H1 (cell line): ENCODE data around the gene TSHZ2. TPM values are rescaled to one million over a fixed set of nuclear protein-coding genes. Genes with fewer than 3 reads are reported as not detected.

Experiments used
- CEBPB ChIP-seq: IDR thresholded peaks from 2 replicates; pipeline ENCODE4 v1.6.1; 2012; ENCODE audit warnings: low read depth, low read length
- CREB1 ChIP-seq: IDR thresholded peaks from 2 replicates; pipeline ENCODE4 v1.6.1; 2012; ENCODE audit warnings: inconsistent platforms
- E2F6 ChIP-seq: IDR thresholded peaks from 2 replicates; pipeline ENCODE4 v1.6.1; 2012; ENCODE audit warnings: inconsistent platforms
- HDAC2 ChIP-seq, 2 experiments: fragments of 300-600 bp in 1 of 2; sonication (generic) in 1 of 2; IDR thresholded peaks; 2 replicates each; pipeline ENCODE4 v1.6.1; 2011 to 2012; ENCODE audit warnings: low read depth in 2 of 2, low read length in 2 of 2, mild to moderate bottlenecking in 2 of 2, moderate library complexity in 2 of 2, borderline replicate concordance in 1 of 2, inconsistent platforms in 1 of 2
- NANOG ChIP-seq: IDR thresholded peaks from 2 replicates; pipeline ENCODE4 v1.6.1; 2011; ENCODE audit warnings: low read length, low read depth, mild to moderate bottlenecking, inconsistent platforms; ENCODE audit not compliant: insufficient read depth, poor library complexity, severe bottlenecking
- RFX5 ChIP-seq: IDR thresholded peaks from 2 replicates; pipeline ENCODE4 v1.6.1; 2011; ENCODE audit warnings: low read depth, low read length, improper control_type of control experiment, borderline replicate concordance
- SIN3A ChIP-seq, 2 experiments: IDR thresholded peaks in 1 of 2; conservative IDR thresholded peaks in 1 of 2; 2 replicates each; pipeline ENCODE4 v1.6.1; 2011 to 2012; ENCODE audit warnings: low read length in 2 of 2, improper control_type of control experiment in 1 of 2, low read depth in 1 of 2, mild to moderate bottlenecking in 1 of 2
- polyA plus RNA-seq, 7 experiments: library from polyadenylated mRNA; depleted of rRNA in 3 of 7; stranded (reverse) in 5 of 7; unstranded in 2 of 7; fragments of >200 nt in 5 of 7; fragments of 200-250 nt in 2 of 7; gene quantifications; 1 replicate in 5 of 7; 2 replicates in 1 of 7; 4 replicates in 1 of 7; pipeline versions ENCODE4 v1.2.1 to v1.2.3, GENCODE V29; 2011 to 2013; ENCODE audit warnings: missing spikeins in 2 of 7, mixed read lengths in 2 of 7
- total RNA-seq: library from RNA; stranded (reverse); fragmentation: NEBNext Ultra II Directional; extraction: Animal tissue kit (Norgen Biotek cat#: 25700); gene quantifications from 2 replicates; pipeline ENCODE4 v1.2.1, GENCODE V29; 2021

TSHZ2 gene
- total and polyA plus RNA-seq, 2 of the 8 experiments (the other 6 are each of a cell fraction or from before 2014, with no cell fraction given): 0.14 to 0.30 TPM

- TF ChIP-seq E2F6 (no peak), HDAC2 (IDR thresholded peaks at IDR 0.05; ENCODE audit: borderline replicate concordance in 1 of 2, low read depth in 2 of 2, low read length in 2 of 2) (no peak), SIN3A (conservative IDR thresholded peaks at IDR 0.05 in 1 of 2, IDR thresholded peaks at IDR 0.05 in 1 of 2; ENCODE audit: low read depth in 1 of 2, low read length in 2 of 2) (no peak), CREB1 (no peak), RFX5 (no peak), CEBPB (no peak), NANOG (no peak)
Observed at GRCh38 chr20:53355790-53356189, 383.6 kb downstream of the TSHZ2 start (continued).
